GM18951 (cell line): ENCODE measurements around the gene OR52K1.

Experiments used
- POLR2A ChIP-seq: IDR thresholded peaks from 4 replicates; pipeline ENCODE4 v1.6.1; 2011; ENCODE audit warnings: mild to moderate bottlenecking; ENCODE audit not compliant: insufficient read length, insufficient read depth; ENCODE audit errors: extremely low read depth
- in situ Hi-C: fragments of 300-500 bp; cut with MboI; formaldehyde crosslinking; loops from one replicate; pipeline ENCODE4 v1.12.0; 2022; ENCODE audit warnings: low sequenced_read_pairs, mixed read lengths, inconsistent platforms; ENCODE audit not compliant: unreplicated experiment

The OR52K1 gene

DNA sequence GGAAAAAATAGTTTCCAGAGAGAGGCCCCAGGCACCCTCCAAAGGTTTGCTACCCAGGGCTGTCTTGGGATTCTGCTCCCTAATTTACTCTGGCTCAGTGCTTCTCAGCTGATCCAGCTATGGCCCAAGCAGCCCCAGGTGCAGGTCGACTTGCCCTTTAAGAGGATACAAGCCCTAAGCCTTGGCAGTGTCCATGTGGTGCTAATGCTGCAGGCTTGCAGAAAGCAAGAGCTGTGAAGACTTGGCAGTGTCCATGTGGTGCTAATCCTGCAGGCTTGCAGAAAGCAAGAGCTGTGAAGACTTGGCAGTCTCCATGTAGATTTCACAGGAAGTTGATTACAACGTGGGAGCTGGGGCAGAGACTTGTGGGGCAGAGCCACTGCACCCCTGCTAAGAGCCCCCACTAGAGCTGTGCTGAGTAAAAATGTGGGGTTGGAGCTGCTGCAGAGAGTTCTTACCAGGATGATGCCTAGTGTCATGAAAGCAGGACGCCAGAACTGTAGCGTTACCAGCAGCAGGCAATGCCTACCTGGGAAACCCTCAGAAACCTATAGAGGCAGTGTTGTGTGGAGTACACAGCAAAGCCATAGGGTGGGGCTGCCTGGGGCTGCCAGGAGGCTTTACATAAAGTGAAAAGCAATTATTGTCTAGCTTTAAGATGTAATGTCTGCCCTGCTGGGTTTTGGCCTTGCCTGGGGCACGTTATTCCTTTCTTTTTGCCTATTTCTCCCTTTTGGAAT lies 16.1 kb upstream of the OR52K1 start:
- in situ Hi-C loops, result no loop called here
- no peak for TF ChIP-seq POLR2A

DNA sequence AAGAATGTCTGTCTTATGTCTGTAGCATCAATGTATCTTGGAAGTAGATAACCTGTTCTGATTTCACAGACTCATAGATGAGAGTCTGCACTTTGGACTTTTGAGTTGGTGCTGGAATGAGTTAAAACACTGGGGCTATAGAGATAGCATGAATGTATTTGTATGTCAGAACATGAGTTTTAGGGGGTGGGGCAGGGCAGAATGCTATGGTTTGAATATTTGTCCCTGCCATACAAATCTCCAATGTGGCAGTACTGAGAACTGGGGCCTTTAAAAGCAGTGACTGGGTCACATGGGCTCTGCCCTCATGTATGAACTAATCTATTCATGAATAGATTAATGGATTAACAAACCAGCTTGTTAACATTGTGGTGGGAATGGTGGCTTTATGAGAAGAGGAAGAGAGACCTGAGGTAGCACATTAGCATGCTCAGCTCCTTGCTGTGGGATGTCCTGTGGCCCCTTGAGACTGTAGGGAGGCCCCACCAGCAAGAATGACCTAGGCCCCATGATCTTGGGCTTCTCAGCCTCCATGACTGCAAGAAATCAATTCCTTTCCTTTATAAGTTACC lies 15.5 kb upstream of the OR52K1 start:
- no peak for TF ChIP-seq POLR2A
- in situ Hi-C loops, result no loop called here

DNA sequence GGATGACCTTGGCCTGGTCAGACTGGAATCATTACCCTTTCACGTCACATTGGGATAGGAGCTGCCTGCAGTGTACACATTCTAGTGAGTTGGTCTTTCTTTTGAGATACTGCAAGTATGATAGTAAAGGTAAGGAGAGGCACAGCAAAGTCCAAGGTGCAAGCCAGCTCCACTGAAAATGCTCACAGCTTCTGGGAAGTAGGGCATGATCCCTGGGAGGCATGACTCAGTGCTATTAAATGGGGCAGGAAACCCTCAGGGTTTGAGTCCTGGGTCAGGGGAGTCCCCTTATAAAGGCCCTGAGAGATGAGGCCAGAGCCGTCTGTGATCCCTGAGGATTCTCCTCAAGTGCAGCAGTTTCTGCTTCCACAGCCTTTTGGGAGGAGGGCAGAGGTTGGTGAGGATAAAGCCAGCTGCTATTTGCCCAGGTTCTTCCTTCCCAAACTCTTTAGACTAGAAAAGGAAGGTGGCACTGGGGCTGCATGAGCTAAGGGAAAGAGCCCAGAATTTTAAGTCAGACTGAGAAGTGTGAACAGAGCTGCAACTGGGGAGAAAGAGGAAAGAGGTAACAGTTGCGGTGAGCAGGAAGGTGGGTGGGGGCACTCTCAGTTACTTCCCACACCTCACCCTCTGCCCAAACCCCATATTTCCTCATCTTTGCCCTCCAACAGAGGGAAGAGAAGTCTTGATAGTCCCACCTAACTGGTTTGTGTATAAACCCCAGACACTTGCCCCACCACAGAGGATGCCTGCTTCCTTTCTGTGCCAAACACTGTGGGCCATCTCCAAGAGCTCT lies 14.4 kb upstream of the OR52K1 start:
- in situ Hi-C loops, result no loop called here
- no peak for TF ChIP-seq POLR2A

DNA sequence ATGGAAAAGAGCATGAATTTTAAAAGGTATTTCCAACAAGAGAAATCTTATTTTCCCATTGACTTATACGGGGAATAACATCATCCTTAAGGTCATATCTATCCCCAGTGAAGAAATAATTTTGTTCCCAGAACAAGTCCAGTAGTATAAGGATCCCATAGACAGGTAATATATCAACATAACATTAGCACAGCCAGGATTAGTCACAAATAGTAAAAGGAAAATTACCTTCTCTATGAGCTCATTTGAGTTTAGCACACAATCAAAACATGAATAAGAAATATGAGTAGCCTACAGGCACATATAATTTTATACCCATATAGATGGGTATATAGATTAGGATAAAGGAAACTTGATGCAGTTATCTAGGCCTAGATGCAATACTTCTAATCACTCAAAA lies 2.8 kb upstream of the OR52K1 start:
- in situ Hi-C loops, result no loop called here
- no peak for TF ChIP-seq POLR2A

DNA sequence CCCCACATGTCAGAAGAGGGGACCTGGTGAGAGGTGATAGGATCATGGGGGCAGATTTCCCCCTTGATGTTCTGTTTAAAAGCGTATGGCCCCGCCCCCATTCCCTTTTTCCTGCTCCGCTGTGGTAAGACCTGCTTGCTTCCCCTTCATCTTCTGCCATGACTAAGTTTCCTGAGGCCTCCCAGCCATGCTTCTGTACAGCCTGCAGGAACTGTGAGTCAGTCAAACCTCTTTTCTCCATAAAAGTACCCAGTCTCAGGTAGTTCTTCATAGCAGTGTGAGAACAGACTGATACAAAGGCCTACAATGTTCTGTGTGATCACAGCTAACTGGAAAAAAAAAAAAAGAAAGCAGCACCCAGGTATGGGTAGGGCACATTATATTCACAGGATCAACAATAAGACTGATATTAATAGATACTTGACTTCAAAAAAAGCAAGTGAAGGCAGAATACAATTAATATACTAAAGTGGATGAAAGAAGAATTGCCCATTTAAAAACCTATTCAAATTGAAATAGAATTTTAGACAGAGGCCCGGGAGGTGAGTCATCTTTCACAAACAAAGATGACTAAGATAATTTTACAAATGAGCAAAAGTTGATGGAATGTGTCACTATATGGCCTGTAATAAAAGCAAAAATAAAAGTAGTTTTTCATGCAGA lies 1.7 kb upstream of the OR52K1 start:
- TF ChIP-seq POLR2A, result no peak
- in situ Hi-C loops, result no loop called here

DNA sequence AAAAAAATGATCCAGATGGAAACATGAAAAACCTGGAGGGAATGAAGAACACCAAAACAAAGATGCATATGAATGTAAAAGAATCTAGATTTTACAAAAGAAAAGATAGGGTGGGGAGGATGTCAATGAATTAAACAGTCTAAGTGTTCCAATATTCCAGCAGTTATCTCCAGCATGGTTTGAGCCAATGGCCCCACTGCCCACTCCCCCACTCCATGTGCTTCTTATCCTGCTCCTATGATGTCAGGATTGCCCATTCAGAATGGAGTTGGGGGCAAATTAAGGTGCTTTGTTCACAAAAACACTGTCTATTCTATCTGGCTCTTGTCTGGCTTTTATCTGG lies 1.2 kb upstream of the OR52K1 start:
- TF ChIP-seq POLR2A, result no peak
- in situ Hi-C loops, result no loop called here

DNA sequence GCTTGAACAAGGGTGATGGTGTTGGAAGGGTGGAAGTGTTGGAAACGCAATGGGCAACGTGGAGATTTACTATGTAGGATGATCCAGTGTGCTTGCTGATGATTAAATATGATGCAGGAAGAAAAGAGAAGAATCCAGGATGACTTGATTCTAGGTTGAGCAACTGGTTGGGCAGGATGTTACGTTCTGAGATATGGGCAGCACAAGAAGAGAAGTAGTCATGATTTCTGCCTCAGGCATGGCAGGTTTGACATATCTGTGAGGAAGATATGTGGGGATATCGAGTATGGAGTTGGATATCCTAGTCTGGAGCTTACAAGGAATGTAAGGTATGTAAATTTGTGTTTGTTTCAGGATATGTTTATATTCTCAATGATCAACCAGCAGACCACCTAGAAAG lies 1.9 kb downstream of the OR52K1 start:
- TF ChIP-seq POLR2A, result no peak

DNA sequence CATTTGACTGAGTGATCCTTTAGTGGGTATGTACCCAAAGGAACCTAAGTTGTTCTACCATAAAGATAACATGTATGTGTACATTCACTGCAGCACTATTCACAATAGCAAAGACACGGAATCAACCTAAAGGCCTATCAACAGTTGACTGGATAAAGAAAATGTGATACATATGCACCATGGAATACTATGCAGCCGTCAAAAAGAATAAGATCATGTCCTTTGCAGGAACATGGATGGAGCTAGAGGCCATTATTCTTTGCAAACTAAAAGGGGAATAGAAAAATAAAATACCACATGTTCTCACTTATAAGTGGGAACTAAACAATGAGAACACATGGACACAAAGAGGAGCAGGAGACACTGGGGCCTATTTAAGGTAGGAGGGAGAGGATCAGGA lies 9.0 kb downstream of the OR52K1 start:
- in situ Hi-C loops, result loop anchor here (10.0 kb wide), 1 partner anchor 297 kb away; no protein-coding TSS in a partner anchor

More for the DNA sequence above, 1.9 kb downstream of the OR52K1 start:
- in situ Hi-C loops, result no loop called here

DNA sequence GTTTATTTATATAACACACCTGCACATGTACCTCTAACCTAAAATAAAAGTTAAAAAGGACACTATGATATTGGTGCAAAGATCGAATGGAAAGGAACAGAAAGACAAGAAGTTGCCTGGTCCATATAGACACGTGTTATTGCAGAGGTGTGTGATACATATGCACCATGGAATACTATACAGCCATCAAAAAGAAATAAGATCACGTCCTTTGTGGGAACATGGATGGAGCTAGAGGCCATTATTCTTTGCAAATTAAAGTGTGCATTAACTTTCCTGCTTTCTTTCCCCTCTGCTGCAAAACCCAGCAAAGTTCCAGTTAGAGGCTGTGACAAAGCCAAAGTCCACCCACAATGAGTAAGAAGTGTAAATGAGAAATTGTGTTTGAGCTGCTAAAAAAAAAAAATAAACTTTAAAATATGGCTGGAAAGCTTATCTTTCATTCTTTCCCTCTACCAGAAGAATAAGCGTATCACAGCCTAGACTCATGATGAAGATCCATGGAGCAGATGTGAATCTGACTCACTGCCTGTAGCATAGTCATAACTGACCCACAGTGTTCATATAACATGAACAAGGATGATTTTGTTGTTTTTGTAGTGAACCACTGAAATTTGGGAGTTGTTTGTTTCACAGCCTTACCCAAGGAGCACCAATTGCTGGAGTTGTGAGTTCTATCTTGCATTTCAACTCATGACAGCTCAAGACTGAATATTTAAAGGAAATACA lies 9.6 kb downstream of the OR52K1 start:
- in situ Hi-C loops, result loop anchor here (10.0 kb wide), 1 partner anchor 297 kb away; no protein-coding TSS in a partner anchor
- no peak for TF ChIP-seq POLR2A

DNA sequence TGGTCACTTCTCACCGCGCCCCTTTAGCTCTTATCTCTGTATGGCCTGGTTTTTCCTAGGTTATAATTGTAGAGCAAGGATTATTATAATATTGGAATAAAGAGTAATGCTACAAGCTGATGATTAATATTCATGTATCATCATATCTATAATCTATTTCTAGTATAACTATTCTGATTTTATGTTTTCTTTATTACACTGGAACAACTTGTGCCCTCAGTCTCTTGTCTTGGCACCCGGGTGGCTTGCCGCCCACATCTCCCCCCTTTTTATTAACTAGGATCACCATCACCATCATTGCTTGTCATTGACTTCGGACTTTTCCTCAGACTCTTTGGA lies 11.0 kb downstream of the OR52K1 start:
- in situ Hi-C loops, result loop anchor here (10.0 kb wide), 1 partner anchor 299 kb away; no protein-coding TSS in a partner anchor
- TF ChIP-seq POLR2A, result no peak

DNA sequence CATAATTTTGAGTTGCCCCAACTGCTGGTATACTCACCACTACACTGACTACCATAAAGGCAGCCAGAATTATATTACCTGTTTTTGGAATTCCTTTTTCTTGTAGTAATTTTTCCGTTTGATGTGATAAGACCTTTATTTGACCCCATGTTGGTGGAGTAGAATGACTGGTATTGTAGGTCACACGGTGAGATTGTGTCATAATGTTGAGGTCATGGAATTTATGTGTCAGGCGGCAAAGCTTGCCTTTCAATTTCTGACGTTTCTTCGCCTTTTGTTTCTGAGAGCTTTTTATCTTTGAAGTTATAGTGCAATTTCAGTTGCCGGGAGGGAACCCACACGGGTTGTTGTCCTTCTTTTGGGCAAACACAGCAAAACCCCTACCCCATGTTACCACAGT lies 13.0 kb downstream of the OR52K1 start:
- in situ Hi-C loops, result loop anchor here (10.0 kb wide), 1 partner anchor 301 kb away; no protein-coding TSS in a partner anchor
- TF ChIP-seq POLR2A, result no peak

DNA sequence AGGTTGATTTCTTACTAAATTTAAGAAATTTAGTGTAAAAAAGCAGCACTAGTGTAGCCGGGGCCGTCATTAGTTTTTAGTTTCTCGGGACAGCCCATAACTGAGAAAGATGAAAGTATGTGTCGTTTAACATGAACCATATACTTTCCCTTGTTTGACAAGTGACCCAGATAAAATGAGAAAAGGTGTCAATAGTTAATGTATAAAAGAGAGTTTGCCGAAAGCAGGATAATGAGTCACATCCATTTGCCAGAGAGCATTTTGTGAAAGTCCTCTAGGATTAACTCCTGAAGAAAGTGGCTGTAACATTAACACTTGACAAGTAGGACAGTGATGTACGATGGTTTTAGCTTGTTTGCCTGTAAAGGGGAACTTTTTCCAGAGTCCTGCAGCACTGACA lies 13.5 kb downstream of the OR52K1 start:
- in situ Hi-C loops, result loop anchor here (10.0 kb wide), 1 partner anchor 301 kb away; no protein-coding TSS in a partner anchor
- TF ChIP-seq POLR2A, result no peak
